ENCODE measurements around the gene CAMK1D. TPM values are rescaled to one million over a fixed set of nuclear protein-coding genes. Genes with fewer than 3 reads are reported as not detected.
A peak's percentile ranks its signal among the peaks of the same experiment; 100 is the strongest.
"Not testable (repeated sequence)": the region's sequence is repeated elsewhere in the genome, so short reads cannot be mapped to it uniquely, and the experiment has no call there.

The CAMK1D gene
- total and polyA plus RNA-seq, 9 donors, result 1.8 to 11.7 (median 5.5) TPM

DNA sequence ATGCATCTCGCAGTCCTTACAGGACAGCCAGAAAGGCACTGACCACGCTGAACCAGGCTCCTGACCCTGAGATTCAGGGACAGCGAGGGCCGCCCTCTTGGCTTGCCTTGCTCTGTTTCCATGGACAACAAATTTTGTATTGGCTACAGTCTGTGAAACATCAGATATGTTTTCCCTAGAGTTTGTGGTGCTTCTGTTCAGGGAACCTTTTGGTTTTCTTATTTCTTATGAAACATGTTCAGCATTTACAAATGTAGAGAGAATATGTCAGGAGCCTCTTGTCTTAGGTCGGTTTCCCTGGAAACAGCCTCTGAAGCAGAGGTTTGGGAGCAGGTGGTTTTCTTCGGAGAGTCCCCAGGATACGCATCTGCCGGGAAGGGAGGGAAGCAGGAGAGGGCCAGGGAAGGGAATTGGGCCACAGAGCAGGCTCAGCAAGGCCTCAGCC is 392.0 kb downstream of the CAMK1D start:
- H3K36me3 ChIP-seq, result no peaks in the 10 kb centered on the region
- 7 to 9% (median 9%) methylated on average over 8 of the region's 8 CpGs for WGBS, 3 donors
- TF ChIP-seq EP300 (IDR thresholded peaks at IDR 0.05) (no peak), POLR2A (IDR thresholded peaks at IDR 0.05) (no peak), CTCF (IDR thresholded peaks at IDR 0.05) (no peak)
- peak overlapping the region; percentile 11 to 66 for H3K27ac ChIP-seq
- peaks cover 9% of the 10 kb centered on the region for H3K4me1 ChIP-seq (ENCODE audit: insufficient read depth)
- H3K27me3 ChIP-seq, result no peaks in the 10 kb centered on the region
- intact Hi-C loops (cut with DNase I), result no loop called here
- peak; percentile 36 to 73 (median 50) for DNase-seq
- no peaks in the 10 kb centered on the region for H3K9me3 ChIP-seq
- H3K4me3 ChIP-seq, result no peak overlapping the region

DNA sequence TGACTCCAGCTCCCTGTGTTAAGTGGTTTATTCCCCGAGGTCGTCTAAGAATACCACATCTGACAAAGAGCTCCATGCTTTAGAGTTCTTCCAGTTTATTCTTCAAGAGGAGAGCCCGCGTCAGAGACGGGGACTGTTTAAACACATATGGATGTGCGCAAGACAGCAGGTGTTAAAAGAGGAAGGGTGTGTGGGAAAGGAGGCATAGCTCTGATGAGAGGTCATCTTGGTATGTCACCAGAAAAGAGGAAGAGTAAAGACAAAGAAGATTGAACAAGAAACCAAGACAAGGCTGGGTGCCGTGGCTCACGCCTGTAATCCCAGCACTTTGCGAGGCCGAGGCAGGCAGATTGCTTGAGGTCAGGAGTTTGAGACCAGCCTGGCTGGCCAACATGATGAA is 393.4 kb downstream of the CAMK1D start:
- no peak overlapping the region for H3K4me3 ChIP-seq
- H3K9me3 ChIP-seq, result no peaks in the 10 kb centered on the region
- 95 to 98% (median 96%) methylated on average over 10 of the region's 10 CpGs for WGBS, 3 donors
- H3K4me1 ChIP-seq (ENCODE audit: insufficient read depth), result peaks cover 9% of the 10 kb centered on the region
- no peaks in the 10 kb centered on the region for H3K36me3 ChIP-seq
- H3K27me3 ChIP-seq, result no peaks in the 10 kb centered on the region
- no peak for TF ChIP-seq EP300 (IDR thresholded peaks at IDR 0.05)
- TF ChIP-seq POLR2A (IDR thresholded peaks at IDR 0.05), result no peak
- TF ChIP-seq CTCF (IDR thresholded peaks at IDR 0.05), result no peak
- no peak for DNase-seq
- intact Hi-C loops (cut with DNase I), result no loop called here
- no peak overlapping the region for H3K27ac ChIP-seq

- intact Hi-C loops (cut with DNase I); H3K9me3 ChIP-seq; H3K36me3 ChIP-seq; DNase-seq; H3K4me3 ChIP-seq; H3K27me3 ChIP-seq; H3K4me1 ChIP-seq (ENCODE audit: insufficient read depth); H3K27ac ChIP-seq: not testable (repeated sequence)
- WGBS, 3 donors, result 50 to 61% (median 61%) methylated on average over 3 of the region's 3 CpGs
These were observed 394.1 kb downstream of the CAMK1D start for GRCh38 chr10:12743466-12743865.

- Histone ChIP-seq H3K27ac (no peak overlapping the region), H3K9me3 (no peaks in the 10 kb centered on the region), H3K4me3 (no peak overlapping the region), H3K36me3 (no peaks in the 10 kb centered on the region), H3K4me1 (ENCODE audit: insufficient read depth) (peaks cover 9% of the 10 kb centered on the region), H3K27me3 (no peaks in the 10 kb centered on the region)
- 75 to 76% (median 76%) methylated on average over 4 of the region's 4 CpGs for WGBS, 3 donors
- intact Hi-C loops (cut with DNase I), result no loop called here
- TF ChIP-seq POLR2A (IDR thresholded peaks at IDR 0.05) (no peak), CTCF (IDR thresholded peaks at IDR 0.05) (no peak), EP300 (IDR thresholded peaks at IDR 0.05) (no peak)
- DNase-seq, result no peak
These were observed 394.6 kb downstream of the CAMK1D start for GRCh38 chr10:12743941-12744340.

- Histone ChIP-seq H3K9me3 (no peaks in the 10 kb centered on the region), H3K36me3 (no peaks in the 10 kb centered on the region), H3K4me3 (no peak overlapping the region), H3K4me1 (ENCODE audit: insufficient read depth) (no peaks in the 10 kb centered on the region), H3K27ac (no peak overlapping the region), H3K27me3 (no peaks in the 10 kb centered on the region)
- no peak for DNase-seq
- 81 to 88% (median 86%) methylated on average over 4 of the region's 4 CpGs for WGBS, 3 donors
- TF ChIP-seq POLR2A (IDR thresholded peaks at IDR 0.05) (no peak), EP300 (IDR thresholded peaks at IDR 0.05) (no peak), CTCF (IDR thresholded peaks at IDR 0.05) (no peak)
- intact Hi-C loops (cut with DNase I), result no loop called here
These were observed 398.8 kb downstream of the CAMK1D start for GRCh38 chr10:12748186-12748585.
